B cell (primary cell): ENCODE results near the gene DDAH2. TPM values are rescaled to one million over a fixed set of nuclear protein-coding genes. Genes with fewer than 3 reads are reported as not detected.
A peak's percentile ranks its signal among the peaks of the same experiment; 100 is the strongest.

Source experiments
- ATAC-seq: fragments of 200-7000 bp; cut with Tn5 transposase; one replicate; pipeline ENCODE4 v1.10.0; 2021; ENCODE audit warnings: low read depth, mild to moderate bottlenecking, moderate number of reproducible peaks, moderate library complexity
- CTCF ChIA-PET: fragments of 350-600 bp; sonication (Branson Sonifier 250); formaldehyde crosslinking; loops from one replicate; lab custom pipeline; 2021; ENCODE audit warnings: antibody characterized with exemption, inconsistent platforms; lab: Charles Lee
- POLR2A ChIA-PET: fragments of 350-600 bp; sonication (Branson Sonifier 250); formaldehyde crosslinking; loops from one replicate; lab custom pipeline; 2021; ENCODE audit warnings: antibody characterized with exemption; lab: Charles Lee
- DNase-seq: peaks from one replicate; pipeline ENCODE4 v3.0.0; 2013
- H2AFZ ChIP-seq: 2 replicates; pipeline ENCODE4 v1.6.1; 2012; ENCODE audit warnings: mild to moderate bottlenecking, low read depth, low read length; ENCODE audit not compliant: insufficient read depth, poor library complexity, severe bottlenecking
- H3K27ac ChIP-seq, 2 donors: 1 replicate in 1 of 2; 2 replicates in 1 of 2; pipeline ENCODE4 v1.5.1; 2012 to 2013; ENCODE audit warnings: low read length in 2 of 2, mild to moderate bottlenecking in 2 of 2, moderate library complexity in 1 of 2
- H3K27me3 ChIP-seq, 4 experiments: fragments of 200-600 bp in 1 of 4; sonication (generic) in 1 of 4; replicated peaks in 1 of 4; 1 replicate in 2 of 4; 2 replicates in 2 of 4; pipeline versions ENCODE4 v1.6.1 to v1.7.0; 2013 to 2016; ENCODE audit warnings: low read length in 3 of 4, mild to moderate bottlenecking in 2 of 4, mixed read lengths in 1 of 4, moderate library complexity in 1 of 4; ENCODE audit not compliant: insufficient read depth in 4 of 4, control insufficient read depth in 3 of 4; ENCODE audit errors: control extremely low read depth in 1 of 4
- H3K36me3 ChIP-seq, 2 experiments: replicated peaks in 1 of 2; 1 replicate in 1 of 2; 2 replicates in 1 of 2; pipeline versions ENCODE4 v1.6.1 to v1.7.1; 2013; ENCODE audit warnings: low read length in 1 of 2; ENCODE audit not compliant: insufficient read depth in 2 of 2, control insufficient read depth in 1 of 2; ENCODE audit errors: control extremely low read depth in 1 of 2, extremely low read depth in 1 of 2
- H3K4me1 ChIP-seq, 2 donors: fragments of 200-600 bp in 1 of 2; sonication (generic) in 1 of 2; 1 replicate in 1 of 2; 2 replicates in 1 of 2; pipeline versions ENCODE4 v1.5.1 to v1.6.1; 2013 to 2017; ENCODE audit warnings: low read length in 2 of 2; ENCODE audit not compliant: control insufficient read depth in 2 of 2, insufficient read depth in 2 of 2
- H3K4me2 ChIP-seq: replicated peaks from 2 replicates; pipeline ENCODE3; 2012; ENCODE audit warnings: mild to moderate bottlenecking, low read depth, low read length; ENCODE audit not compliant: poor library complexity, severe bottlenecking
- H3K4me3 ChIP-seq, 5 experiments: fragments of 200-600 bp in 1 of 5; sonication (generic) in 1 of 5; 1 replicate in 3 of 5; 2 replicates in 2 of 5; pipeline versions ENCODE4 v1.5.1 to v1.7.0; 2011 to 2016; ENCODE audit warnings: low read length in 4 of 5, mild to moderate bottlenecking in 4 of 5, low read depth in 2 of 5, control low read depth in 1 of 5, moderate library complexity in 1 of 5; ENCODE audit not compliant: insufficient read depth in 1 of 5; ENCODE audit errors: control extremely low read depth in 1 of 5, extremely low read depth in 1 of 5
- H3K79me2 ChIP-seq: fragments of 200-600 bp; sonication (generic); one replicate; pipeline ENCODE4 v1.6.0; 2016; ENCODE audit warnings: low read length; ENCODE audit not compliant: control insufficient read depth, insufficient read depth
- H3K9ac ChIP-seq: fragments of 200-600 bp; sonication (generic); 2 replicates; pipeline ENCODE4 v1.6.1; 2017; ENCODE audit warnings: mild to moderate bottlenecking, low read length, moderate library complexity
- H3K9me3 ChIP-seq, 3 donors: one replicate each; pipeline versions ENCODE4 v1.6.1 to v1.7.1; 2013; ENCODE audit warnings: low read length in 2 of 3; ENCODE audit not compliant: control insufficient read depth in 2 of 3, insufficient read depth in 1 of 3; ENCODE audit errors: control extremely low read depth in 1 of 3
- H4K20me1 ChIP-seq: 2 replicates; pipeline ENCODE4 v1.6.0; 2012; ENCODE audit warnings: mild to moderate bottlenecking, low read length; ENCODE audit not compliant: insufficient read depth, control insufficient read depth, poor library complexity, severe bottlenecking
- H3K27ac Mint-ChIP-seq: one replicate; pipeline ENCODE4 v1.8.0; 2021; ENCODE audit warnings: mixed read lengths
- H3K27me3 Mint-ChIP-seq: one replicate; pipeline ENCODE4 v1.8.0; 2021; ENCODE audit warnings: mixed read lengths
- H3K4me1 Mint-ChIP-seq: one replicate; pipeline ENCODE4 v1.8.0; 2021; ENCODE audit warnings: mixed read lengths
- H3K4me3 Mint-ChIP-seq: one replicate; pipeline ENCODE4 v1.8.0; 2021; ENCODE audit warnings: mixed read lengths
- H3K9me3 Mint-ChIP-seq: one replicate; pipeline ENCODE4 v1.8.0; 2022; ENCODE audit warnings: mixed read lengths; ENCODE audit not compliant: insufficient read depth
- CTCF ChIP-seq: fragments of 200-600 bp; IDR thresholded peaks from one replicate; pipeline ENCODE4 v1.8.0; 2022; ENCODE audit warnings: antibody characterized with exemption, mild to moderate bottlenecking
- EZH2 ChIP-seq: IDR thresholded peaks from 2 replicates; pipeline ENCODE4 v1.6.1; 2012; ENCODE audit warnings: borderline replicate concordance, low read depth, mild to moderate bottlenecking, moderate library complexity, low read length; ENCODE audit not compliant: insufficient read depth, poor library complexity, severe bottlenecking
- WGBS: methylation state at CpG from one replicate; pipeline ENCODE4 v1.1.5; 2013; ENCODE audit warnings: missing lambda C conversion rate; ENCODE audit not compliant: insufficient coverage; 5-methylcytosine and 5-hydroxymethylcytosine counted together
- intact Hi-C: fragments of 100-400 bp; cut with micrococcal nuclease; formaldehyde crosslinking; loops from one replicate; pipeline ENCODE4 v1.10.0; 2022
- polyA plus RNA-seq: library from polyadenylated mRNA; depleted of rRNA; stranded (reverse); fragments of >200 nt; gene quantifications from 2 replicates; pipeline ENCODE4 v1.2.3, GENCODE V29; 2012
- total RNA-seq, 2 donors: library from RNA; stranded (reverse); fragments of 120-200 nt in 1 of 2; gene quantifications; 1 replicate in 1 of 2; 2 replicates in 1 of 2; pipeline versions ENCODE4 v1.2.3 to v1.2.4, GENCODE V29; 2013 to 2022

Gene DDAH2
- total and polyA plus RNA-seq, 2 donors (not counting 1 experiment from before 2014, with no cell fraction given) = 59.2 to 87.2 TPM

- peaks cover 73% of the 10 kb centered on the region for H3K4me1 Mint-ChIP-seq
- peak overlapping the region; percentile 71 for H2AFZ ChIP-seq
- ChIA-PET CTCF (interaction anchor here (0.5 to 6.3 kb wide), 27 partner anchors 11 to 225 kb away, joined by 3 to 90 read pairs (median 4); partner anchors contain the start of genes ABHD16A, APOM, CLIC1 and LY6G5C), POLR2A (interaction anchor here (0.5 to 2.3 kb wide), 15 partner anchors 10 to 1557 kb away, joined by 3 to 36 read pairs (median 4); partner anchors contain the start of genes ABHD16A, BAG6, CLIC1 and HSPA1B)
- TF ChIP-seq CTCF = no peak
- no peak for TF ChIP-seq EZH2
- peak overlapping the region; percentile 99 for H3K4me3 Mint-ChIP-seq
- H3K9me3 ChIP-seq = no peaks in the 10 kb centered on the region
- intact Hi-C loops = loop anchor here (1.0 to 2.0 kb wide), 4 partner anchors 66 to 136 kb away; partner anchors contain the start of genes C6orf47 and NEU1
- DNase-seq (peak; percentile 89), ATAC-seq (peak; percentile 71)
- H3K36me3 ChIP-seq = peaks cover 1 to 35% of the 10 kb centered on the region in 2 experiments
- H3K9ac ChIP-seq = peak overlapping the region; percentile 42
- peak overlapping the region; percentile 95 for H3K27ac Mint-ChIP-seq
- H3K9me3 Mint-ChIP-seq = no peaks in the 10 kb centered on the region
- H4K20me1 ChIP-seq = peaks cover 8% of the 10 kb centered on the region
- WGBS = 92% methylated on average over 3 of the region's 7 CpGs
- H3K27ac ChIP-seq = peak overlapping the region; percentile 78 to 82
- H3K27me3 Mint-ChIP-seq = no peaks in the 10 kb centered on the region
- peaks cover 43 to 58% of the 10 kb centered on the region in 2 donors for H3K4me1 ChIP-seq
- no peaks in the 10 kb centered on the region for H3K27me3 ChIP-seq
- peaks cover 22% of the 10 kb centered on the region for H3K79me2 ChIP-seq
- H3K4me2 ChIP-seq = peak overlapping the region; percentile 88
- peak overlapping the region in 3 of 5 experiments; percentile 16 to 50 (median 27) for H3K4me3 ChIP-seq
These were observed 1.9 kb downstream of the DDAH2 start for GRCh38 chr6:31727034-31727716.
